ENCODE measurements around the gene ST6GALNAC1. TPM values are rescaled to one million over a fixed set of nuclear protein-coding genes. Genes with fewer than 3 reads are reported as not detected.

The ST6GALNAC1 gene
- total RNA-seq, 1 donor from 2014 or later = 0.33 TPM

DNA sequence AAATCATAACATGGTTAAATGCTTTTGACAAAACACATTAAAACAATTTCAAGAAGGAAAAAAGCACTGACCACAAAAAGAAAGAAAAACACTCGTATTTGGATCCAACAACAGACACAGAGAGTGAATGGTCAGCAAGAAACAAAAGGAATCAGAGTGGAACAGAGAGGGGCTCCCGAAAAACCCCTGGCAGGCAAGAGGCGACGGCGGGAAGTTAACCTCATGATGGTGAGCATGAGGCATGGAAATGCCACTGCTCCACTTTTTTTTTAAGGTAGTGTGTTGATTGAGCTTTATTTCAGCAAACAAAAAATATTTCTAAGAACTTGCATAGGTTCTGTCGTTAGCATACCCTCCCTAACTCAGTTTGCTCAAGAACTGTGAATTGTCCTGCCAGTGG, 32.1 kb upstream of the ST6GALNAC1 start:
- DNase-seq (ENCODE audit: low read depth, low spot score) = no peak

DNA sequence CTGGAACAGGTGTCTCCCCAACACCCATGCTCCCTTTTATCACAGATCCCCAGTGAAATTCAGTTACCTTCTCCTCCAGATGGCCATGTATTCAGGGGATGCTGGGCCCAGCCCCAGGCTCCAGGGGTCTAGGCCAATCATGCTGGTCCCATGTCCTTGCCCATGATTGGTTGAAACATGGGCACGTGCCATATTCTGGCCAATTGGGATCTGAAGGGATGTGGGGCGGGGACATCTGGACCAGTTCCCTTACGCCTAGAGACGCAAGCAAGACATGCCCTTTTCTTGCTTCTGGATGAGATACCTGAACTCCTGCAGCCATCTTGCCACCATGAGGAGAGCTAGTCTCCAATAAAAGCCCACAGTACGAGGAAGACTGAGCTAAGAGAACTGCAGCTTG, 31.0 kb upstream of the ST6GALNAC1 start:
- DNase-seq (ENCODE audit: low read depth, low spot score) = no peak

DNA sequence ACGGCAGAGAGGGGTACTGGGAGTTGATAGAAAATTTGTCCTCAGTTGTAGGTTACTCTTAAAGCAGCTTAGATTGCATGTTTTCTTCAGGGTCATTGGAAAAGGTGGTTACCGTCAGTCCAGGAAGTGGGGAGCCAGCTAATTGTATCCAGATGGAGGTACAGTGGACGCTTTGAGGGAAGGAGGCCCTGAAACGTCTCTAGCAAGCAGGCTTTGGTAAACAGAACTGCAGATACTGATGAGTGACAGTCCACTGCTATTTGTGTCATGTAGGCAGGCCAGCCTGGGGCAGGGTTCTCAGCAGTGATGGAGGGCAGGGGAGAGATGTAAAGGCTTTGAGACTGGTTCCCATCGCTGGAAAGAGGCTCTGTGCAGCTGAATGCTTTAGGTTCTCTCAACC, 30.2 kb upstream of the ST6GALNAC1 start:
- DNase-seq (ENCODE audit: low read depth, low spot score) = no peak

DNA sequence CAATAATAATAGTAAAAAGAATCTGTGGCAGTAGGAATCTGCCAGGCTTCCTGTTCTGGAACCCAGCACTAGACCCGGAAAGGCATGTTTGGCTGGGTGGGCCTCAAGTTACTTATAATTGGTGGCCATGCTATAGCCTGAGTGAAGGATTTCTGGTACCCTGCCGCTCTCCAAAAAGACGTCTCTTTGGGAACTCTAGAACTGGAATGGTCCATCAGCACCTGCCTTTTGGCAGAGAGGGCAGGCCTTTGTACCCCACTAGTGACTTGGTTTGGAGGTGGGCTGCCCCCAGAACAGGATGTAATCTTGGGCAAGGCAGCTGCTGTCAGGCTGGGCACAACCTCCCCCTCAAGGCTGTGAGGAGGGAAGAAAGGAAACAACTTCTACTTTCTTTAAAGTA, 29.3 kb upstream of the ST6GALNAC1 start:
- DNase-seq (ENCODE audit: low read depth, low spot score) = no peak

DNA sequence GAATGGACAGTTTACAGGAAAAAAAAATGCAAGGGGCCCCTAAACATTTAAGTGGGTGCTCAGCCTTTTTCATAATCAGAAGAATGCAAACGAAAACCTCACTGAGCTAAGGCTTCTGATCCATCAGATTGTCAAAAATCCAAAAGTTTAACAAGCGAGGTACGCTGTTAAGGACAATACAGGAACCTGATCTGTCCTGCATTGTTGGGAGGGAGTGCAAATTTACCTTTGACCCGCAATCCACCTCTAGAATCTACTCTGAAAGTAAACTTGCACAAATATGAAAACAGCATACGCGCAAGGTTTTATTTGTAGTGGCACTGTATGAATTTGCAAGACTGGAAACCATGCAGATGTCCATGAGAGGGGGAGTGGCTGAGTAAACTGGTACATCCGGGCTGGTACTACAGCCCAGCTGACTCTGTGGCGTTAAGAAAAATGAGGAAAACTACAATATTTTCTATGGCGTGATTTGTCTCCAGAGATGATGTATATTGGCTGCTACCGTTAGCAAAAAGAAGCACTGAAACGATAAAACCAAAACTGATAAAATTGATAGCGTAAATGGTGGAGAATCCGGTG, 28.8 kb upstream of the ST6GALNAC1 start:
- DNase-seq (ENCODE audit: low read depth, low spot score) = no peak

DNA sequence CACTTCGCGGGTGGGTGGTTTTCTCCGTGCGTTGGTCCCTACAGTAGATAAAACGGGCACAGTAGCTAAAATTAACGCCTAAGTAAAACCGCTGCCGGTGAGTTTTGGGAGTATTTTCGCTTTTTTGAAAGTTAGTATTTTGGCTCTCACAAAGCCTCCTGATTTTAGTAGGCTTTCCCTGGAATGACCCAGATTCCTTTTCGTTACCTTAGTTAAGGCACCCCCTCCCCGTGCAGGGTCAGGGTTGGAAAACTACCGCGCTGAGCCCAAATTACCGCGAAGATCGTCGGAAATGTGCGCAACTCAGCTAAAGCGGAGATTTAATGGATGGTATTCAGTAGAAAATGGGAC, 28.3 kb upstream of the ST6GALNAC1 start:
- DNase-seq (ENCODE audit: low read depth, low spot score) = no peak

DNA sequence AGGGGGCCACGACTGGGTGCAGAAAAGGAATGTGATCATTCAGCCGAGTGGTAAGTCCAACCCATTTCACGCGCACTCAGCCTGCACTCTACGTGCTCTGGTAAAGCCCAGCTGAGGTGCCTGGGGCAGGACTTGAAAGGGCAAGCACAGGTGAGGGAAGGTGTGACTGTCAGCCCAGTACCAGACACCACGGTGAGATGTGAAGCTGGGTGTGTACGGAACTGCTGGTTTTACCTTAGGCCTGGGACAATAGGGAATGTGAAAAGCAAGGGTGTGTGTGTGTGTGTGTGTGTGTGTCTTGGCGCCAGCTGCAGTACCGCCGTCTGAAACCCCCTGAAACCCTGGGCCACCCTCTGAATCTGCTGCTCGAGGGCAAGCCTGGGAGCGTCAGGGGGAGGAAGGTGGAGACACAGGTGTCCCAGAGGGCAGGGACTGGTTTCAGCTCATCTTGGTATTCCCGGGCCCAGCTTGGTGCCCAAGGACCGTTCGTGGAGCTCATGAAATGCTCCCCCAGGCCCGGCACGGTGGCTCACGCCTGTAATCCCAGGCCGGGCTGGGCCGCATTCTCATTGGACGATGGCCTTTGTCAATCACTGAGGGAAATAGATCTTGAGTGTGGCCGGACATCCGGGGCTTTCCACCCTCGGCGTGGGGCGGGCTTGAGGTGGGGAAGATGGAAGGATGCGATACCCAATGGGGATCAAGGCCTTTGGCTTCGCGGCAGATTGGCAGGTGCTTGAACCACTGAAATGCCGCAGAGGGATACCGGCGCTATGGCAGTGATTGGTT, 27.8 kb upstream of the ST6GALNAC1 start:
- DNase-seq (ENCODE audit: low read depth, low spot score) = peak; percentile 100

DNA sequence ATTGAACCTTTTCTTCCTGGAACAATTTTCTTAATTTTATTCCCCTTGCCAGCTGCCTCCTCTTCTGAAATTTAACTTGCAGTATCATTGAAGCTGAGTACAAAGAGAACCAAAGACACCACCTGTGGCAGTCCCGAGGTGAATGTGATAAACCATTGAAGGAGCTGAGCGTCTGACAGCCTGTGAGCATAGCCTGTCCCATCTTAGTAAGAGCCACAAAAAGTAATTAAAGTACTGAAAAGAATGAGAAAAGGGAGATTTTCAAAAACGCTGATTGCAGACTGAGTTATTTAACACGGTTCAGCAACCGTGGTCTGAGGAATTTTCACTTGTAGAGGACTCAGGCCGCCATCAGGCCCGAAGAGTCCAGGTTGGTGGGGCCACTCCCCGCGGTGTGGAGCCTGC, 27.2 kb upstream of the ST6GALNAC1 start:
- DNase-seq (ENCODE audit: low read depth, low spot score) = no peak

DNA sequence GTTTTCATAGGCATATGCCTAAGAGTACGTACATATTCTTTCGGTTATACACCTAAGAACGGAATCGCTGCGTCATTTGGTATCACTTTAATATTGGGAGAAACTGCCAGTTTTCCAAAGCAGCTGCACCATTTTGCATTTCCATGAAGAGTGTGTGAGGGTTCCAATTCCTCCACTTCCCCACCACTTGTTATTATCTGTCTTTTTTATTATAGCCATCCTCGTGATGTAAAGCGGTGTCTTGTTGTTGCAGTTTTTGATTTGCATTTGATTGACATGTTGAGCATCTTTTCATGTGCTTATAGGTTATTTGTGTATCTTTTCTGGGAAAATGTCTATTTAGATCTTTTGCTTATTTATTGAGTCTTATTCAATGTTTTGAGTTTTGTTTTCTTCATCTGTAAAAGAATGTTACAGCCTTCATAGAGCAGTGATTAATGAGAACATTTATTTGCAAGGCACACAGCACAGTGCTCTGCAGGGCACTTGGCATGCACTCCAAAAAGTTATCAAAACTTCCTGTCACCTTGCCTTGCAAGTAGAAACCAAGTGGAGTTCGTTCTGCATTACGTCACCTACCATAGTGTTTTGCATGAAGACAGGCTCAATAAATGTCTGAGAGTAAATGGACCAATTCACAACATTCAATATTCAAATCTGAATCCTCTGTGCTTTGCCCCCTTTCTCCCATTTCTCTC, 26.6 kb upstream of the ST6GALNAC1 start:
- DNase-seq (ENCODE audit: low read depth, low spot score) = no peak

DNA sequence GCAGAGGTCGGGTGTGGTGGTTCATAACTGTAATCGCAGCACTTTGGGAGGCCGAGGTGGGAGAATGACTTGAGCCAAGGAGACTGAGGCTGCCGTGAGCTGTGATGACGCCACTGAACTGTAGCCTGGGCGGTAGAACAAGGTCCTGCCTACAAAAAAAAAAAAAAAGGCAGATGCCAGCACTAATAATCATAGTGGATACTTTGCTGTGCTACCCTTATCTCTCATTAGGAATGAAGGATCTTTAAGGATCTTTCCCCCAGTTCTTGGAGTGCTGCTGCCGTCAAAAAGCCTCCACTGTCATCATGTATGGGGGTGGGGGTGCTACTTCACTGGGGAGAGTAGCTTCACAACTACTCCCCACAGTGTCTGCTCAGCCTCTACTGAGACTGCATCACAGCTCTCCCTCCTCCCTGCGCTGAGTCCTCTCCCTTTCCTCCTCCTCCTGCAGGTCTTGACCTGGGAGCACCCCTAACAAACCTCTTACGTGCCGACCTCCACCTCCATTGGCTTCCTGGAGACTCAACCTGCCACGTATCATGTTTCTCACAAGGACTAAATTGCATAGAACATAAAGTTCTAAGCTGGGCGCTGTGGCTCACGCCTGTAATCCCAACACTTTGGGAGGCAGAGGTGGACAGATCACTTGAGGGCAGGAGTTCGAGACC, 24.4 kb upstream of the ST6GALNAC1 start:
- no peak for DNase-seq (ENCODE audit: low read depth, low spot score)

DNA sequence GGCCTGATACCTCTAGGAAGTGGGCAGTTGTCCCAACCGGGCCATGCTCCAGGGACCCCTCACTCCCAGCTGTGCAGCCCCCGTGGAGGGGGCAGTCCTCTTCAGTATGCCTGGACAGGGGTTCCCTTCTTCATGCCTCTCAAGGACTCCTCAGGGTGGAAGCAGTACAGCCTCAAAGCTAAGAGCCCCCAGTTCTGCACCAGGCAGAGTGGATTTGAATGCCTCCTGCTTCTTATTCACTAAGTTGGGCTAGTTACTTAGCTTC, 23.9 kb upstream of the ST6GALNAC1 start:
- DNase-seq (ENCODE audit: low read depth, low spot score) = no peak

DNA sequence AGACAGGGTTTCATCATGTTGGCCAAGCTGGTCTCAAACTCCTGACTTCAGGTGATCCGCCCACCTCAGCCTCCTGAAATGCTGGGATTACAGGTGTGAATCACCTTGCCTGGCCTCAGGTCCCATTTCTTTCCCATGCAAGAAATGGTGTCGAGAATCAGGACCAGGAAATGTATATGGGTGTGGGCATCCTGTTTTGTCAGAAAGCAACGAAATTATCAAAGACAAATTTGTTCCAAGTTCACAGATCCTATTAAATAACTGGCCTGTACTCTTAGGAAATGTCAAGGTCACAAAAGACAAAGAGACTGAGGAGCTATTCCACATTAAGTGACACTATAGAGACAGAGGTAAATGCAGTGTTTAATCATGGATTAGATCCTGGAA, 17.1 kb upstream of the ST6GALNAC1 start:
- DNase-seq (ENCODE audit: low read depth, low spot score) = no peak

DNA sequence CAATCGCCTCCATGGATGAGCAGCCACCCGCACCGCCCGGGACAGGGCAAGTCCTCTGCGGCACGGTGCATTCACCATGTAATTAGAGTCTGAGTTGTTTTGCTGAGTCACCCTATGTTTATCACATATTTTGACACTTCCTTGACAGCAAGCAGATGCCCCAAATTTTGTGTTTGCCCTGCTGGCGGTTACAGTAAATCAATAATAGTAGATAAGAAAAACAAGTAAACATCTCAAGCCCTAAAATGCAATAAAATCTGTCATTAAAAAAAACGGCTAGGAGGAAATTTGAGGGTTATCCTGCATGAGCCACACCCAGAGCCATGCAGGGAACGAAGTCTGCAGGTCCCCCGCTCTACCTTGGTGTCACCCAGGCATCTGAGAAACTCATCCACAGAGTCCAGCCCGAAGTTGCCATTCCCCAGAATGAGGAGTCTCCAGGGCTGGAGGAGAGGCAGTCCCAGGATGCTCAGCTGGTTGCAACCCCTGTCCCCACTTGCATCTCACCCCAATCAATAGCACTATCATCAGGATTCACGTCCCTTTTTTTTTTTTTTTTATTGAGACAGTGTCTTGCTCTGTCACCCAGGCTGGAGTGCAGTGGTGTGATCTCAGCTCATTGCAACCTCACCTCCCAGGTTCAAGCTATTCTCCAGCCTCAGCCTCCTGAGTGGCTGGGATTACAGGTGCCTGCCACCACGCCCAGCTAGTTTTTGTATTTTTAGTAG, 16.5 kb upstream of the ST6GALNAC1 start:
- DNase-seq (ENCODE audit: low read depth, low spot score) = no peak

DNA sequence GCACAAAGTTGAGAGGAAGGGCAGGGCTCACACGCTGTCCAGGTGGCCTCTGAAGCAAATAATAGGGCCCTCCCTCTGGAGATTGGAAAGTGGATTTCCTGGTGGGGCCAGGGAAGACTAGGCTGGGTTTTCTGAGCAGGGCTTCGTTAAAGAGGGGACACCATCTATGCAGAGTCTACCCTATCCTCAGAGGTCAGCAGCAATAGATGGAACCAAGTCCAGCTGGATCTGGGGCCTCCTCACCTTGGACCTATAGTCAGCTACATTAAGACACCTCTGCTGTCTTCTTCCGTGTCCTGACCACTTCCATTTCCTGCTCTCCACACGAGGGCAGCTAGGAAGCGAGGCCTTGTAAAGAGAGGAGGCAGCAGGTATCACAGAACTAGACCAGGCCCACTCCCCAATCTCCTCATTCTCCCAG, 14.7 kb upstream of the ST6GALNAC1 start:
- DNase-seq (ENCODE audit: low read depth, low spot score) = no peak

DNA sequence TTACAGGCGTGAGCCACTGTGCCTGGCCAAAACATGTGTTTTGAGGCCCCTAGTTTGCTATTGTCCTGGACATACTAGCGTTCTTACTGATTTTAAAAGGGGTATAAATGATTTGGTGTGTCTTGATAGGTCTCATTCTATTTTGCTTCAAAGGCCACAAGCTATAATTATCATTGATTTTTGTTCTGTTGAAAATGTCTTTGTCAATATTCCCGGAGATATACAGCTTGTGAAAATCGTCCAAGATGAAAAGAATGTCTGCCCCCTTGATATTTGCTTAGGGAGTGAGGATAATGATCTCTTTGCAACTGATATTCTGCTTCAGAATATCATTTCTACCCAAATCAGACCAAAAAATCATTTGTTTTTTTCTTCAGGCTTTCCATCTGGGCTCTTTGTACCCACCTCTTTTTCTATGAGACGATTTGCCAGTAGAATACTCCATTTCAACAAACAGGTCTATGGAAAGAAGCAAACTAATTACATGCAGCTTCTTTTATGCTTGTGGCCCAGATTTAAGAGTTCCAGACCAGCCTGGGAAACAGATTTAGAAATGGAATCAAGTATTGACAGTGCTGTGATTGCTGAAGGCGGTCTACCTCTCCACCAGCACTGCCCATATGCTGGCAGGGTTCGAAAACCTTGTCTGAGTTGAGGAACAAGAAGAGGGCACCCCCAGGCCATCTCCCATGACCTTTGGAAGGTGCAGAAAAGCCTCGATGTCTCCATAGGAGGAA, 14.1 kb upstream of the ST6GALNAC1 start:
- DNase-seq (ENCODE audit: low read depth, low spot score) = no peak

DNA sequence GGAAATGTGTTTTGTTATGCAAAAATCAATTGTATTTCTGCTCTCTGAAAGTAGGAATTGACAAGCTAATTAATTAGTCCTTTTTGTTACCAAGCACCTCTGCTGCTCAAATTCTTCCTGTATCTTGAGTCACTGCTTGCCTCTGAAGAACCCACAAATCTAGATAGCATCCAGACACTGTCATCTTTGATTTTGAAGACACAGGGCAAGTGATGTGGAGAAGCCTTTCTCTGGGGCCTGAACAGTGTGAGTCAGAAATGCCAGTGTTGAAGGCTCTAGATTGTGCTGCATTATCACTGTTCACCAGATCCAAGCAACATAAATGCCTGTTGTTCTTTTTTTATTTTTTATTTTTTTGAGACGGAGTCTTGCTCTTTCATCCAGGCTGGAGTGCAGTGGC, 10.9 kb upstream of the ST6GALNAC1 start:
- DNase-seq (ENCODE audit: low read depth, low spot score) = no peak

DNA sequence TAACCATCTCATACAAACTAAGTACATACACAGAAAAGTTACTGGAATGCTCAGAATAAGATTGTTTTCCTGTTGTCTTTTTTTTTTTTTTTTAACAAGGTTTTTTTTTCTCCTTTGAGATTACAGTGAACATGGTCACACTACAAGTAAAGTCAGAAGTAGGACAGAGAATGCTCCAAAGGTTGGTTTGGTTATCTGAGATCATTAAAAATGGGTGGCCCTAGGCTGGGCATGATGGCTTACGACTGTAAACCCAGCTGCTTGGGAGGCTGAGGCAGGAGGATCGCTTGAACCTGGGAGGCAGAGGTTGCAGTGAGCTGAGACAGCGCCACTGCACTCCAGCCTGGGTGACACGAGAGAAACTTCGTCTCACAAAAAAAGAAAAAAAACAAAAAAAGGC, 6.9 kb upstream of the ST6GALNAC1 start:
- DNase-seq (ENCODE audit: low read depth, low spot score) = no peak

DNA sequence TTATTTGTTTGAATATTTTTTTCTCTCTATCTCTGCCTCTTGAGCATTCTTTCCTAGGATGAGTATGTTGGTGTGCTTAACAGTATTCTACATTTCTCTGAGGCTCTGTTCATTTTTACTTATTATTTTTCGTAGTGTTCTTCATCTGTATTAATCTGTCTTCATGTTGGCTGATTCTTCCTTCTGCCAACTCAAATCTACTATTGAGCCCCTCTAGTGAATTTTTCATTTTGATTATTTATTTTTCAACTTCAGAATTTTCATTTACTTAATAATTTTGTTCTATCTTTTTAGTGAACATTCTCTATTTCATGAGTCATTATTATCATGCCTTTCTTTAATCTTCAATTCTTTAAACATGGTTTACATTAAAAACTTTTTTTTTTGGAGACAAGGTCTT, 3.2 kb upstream of the ST6GALNAC1 start:
- DNase-seq (ENCODE audit: low read depth, low spot score) = no peak

DNA sequence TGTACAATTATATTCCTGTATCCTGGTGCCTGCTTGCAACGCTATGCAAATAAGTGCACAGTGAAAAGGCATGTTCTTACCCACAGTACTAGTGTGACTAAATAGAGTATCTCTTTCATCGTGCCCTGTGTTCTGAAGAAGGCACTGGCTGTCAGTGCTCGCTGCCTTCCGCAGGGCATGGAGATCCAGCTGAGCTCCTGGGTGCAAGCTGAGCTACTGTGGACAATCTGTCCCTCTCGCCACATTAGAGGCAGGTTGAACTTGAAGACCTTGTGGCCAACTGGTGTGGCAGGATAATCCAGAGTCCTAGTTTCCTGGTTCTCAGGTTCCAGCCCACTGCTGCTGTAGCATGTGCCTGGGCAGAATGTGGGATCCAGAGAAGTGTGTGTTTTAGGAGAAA, 1.9 kb upstream of the ST6GALNAC1 start:
- no peak for DNase-seq (ENCODE audit: low read depth, low spot score)

DNA sequence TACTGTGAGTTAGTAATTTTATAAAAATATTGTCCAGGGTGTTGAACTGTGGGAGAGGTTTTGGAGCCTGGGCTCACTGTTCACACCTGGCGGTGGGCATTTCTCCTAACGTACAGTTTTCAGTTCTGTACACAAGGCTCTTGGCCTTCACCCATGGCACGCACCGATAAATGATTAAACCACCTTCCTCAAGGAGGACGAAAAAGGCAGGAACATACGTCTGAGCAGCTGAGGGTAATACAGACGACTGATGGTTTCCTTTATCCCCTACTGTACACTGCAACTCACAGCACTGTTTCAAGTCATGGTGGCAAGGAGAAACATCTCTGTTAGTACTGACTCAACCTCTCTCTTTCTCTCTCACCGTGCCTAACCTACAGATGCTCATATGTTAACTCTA, 1.4 kb upstream of the ST6GALNAC1 start:
- DNase-seq (ENCODE audit: low read depth, low spot score) = no peak

DNA sequence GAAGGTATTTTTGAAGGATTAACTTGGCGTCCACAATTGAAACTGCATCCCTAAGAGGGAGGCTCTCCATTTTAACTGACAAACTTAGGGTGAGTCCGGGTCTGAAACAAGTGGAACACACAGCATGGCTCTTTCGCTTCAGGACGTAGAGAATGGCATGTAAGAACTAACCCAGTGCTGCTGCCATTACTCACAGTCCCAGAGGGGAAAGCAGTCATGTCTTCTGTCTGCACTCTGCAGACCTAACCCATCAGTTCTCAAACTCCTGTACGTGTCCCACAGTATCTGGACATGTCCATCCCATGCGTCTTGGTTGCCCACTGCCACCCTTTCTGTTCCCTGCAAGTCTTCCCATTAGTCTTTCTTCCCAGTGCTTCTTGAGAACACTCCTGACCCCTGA, 563 bp downstream of the ST6GALNAC1 start:
- no peak for DNase-seq (ENCODE audit: low read depth, low spot score)
